ENCODE results near the gene CNDP1. TPM values are rescaled to one million over a fixed set of nuclear protein-coding genes. Genes with fewer than 3 reads are reported as not detected.
"Not testable (repeated sequence)": the region's sequence is repeated elsewhere in the genome, so short reads cannot be mapped to it uniquely, and the experiment has no call there.

Gene CNDP1
- 0.23 TPM in 1 of 2 replicates, not detected in the other for total RNA-seq (2014; rRNA removed; shearing (Covaris generic))
- not detected in 2 replicates for polyA plus RNA-seq (2015; cell fraction: cytosol; rRNA removed)
- polyA plus RNA-seq (2015; cell fraction: nucleus; rRNA removed): 0.08 and 0.19 TPM in 2 replicates

GRCh38 chr18:74534150-74534969 lies at the start of gene CNDP1:
Gene CNDP1, plus strand, starts transcription at chr18:74534500. Its CDS starts 168 bp downstream, at chr18:74534668.
- no peak for DNase-seq (ENCODE audit: low read depth)

DNA sequence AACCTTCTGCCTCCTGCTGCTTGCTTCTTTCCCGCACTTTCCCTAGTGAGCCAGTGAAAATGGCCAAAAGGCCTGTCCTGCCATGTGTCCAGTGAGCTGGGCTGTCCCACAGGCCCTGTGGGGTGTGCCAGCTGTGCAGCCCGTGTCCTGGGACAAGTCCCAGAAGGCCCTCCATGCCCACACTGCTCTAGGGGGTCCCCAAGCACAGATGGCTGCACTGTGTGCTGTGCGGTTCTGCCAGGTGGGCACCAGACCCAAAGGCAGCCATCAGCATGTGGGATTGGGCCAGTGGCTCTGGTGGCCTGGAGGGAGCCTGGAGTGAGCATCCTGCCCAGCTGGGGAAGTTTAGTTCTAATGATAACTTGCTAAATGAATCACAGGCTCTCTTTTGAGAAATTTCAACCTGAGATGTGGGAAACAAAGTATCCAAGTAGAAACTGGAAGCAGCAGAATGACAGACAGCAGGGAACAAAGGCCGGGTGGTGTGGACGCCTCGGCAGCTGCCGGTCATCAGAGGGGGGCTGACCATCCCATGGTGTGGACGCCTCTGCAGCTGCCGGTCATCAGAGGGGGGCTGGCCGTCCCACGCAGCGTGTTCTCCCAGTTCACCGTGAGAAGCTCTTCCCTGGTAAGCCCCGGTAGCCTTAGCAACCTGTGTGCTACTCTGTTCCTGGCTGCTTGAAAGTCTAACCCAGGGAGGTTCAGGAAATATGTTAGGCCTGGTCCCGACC lies 48.0 kb upstream of the CNDP1 start:
- no peak for DNase-seq (ENCODE audit: low read depth)

DNA sequence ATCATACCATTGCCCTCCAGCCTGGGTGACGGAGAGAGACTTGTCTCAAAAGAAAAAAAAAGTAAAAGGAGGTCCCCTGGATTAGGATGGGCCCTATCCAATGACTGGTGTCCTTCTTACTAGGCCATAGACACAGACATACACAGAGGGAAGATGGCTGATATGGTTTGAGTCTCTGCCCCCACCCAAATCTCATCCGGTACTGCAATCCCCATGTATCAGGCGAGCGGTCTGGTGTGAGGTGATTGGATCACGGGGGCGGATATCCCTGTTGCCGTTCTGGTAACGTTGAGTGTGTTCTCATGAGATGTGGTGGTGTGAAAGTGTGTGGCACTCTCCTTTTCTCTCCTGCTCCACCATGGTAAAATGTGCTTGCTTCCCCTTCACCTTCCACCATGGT lies 45.9 kb upstream of the CNDP1 start:
- DNase-seq (ENCODE audit: low read depth): no peak

- no peak for DNase-seq (ENCODE audit: low read depth)
Observed at GRCh38 chr18:74488864-74489263, 45.4 kb upstream of the CNDP1 start.

DNA sequence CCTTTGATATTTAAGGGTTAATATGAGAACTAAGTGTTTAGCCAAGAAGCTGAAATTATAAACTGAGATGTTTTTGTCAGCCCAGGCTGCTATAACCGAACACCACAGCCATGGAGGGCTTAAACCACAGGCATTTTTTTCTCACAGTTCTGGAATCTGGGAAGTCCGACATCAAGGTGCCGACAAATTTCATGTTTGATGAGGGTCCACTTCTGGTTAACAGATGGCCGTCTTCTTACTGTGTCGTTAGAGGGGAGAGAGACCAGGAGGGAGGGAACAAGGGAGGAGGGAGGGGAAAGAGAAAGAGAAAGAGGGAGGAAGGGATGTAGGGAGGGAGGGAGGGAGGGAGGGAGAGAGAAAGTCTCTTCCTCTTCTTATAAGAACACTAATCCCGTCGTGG lies 44.6 kb upstream of the CNDP1 start:
- peak; percentile 61 for DNase-seq (ENCODE audit: low read depth)

DNA sequence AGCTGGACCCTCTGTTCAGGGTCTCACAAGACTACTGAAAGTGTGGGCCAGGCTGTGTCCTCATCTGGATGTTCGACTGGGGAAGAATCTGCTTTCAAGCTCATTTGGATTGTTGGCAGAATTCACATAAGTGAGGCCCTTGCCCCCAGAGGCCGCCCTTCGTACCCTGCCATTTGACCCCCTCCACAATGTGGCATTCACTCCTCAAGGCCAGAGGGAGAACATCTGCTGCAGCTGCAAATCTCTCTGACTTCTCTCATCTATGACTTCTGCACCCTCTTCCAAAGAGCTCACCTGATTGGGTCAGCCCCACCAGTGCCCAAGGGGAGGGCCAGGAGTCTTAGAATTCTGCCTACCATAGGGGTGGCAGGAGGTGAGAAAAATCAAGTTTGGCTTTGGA lies 42.0 kb upstream of the CNDP1 start:
- DNase-seq (ENCODE audit: low read depth): no peak

DNA sequence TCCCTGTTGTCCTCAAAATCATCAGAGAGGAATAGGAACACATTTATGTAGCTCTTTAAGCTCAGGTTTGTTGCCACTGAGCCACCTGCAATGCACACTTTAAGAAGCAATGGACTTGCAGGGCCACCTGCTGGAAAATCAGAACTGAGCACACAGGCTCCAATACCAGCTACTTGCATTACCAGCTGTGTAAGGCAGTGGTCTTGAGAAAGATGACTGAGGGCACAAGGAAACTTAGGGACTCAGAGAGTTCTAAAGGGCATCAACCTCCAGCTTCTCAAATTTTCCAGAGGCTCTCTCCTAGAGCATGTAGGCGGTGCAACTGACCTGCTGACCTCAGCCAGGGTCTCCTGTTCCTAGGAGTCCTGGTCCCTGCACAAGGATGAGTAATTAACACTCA lies 40.6 kb upstream of the CNDP1 start:
- peak; percentile 53 for DNase-seq (ENCODE audit: low read depth)

DNA sequence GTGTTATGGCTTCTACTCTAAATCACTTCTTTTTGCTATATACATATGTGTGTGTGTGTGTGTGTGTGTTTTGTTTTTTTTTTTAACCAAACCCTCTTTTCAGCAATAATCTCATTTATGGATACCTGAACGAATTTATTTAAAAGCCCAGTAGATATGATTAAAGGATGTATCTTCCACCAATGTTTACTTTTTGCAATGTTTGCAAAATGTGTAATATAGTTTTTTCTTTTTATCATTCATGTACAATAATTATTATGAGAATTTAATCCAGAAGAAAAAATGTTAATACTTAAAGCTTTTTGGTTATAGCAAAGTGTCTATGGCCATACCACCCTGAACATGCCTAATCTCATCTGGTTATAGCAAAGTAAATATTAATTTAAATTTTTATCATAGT lies 39.8 kb upstream of the CNDP1 start:
- no peak for DNase-seq (ENCODE audit: low read depth)

GRCh38 chr18:74495581-74496507 lies 38.5 kb upstream of the CNDP1 start, which contains the start of gene CNDP2:
Gene CNDP2, plus strand, starts transcription at chr18:74496363. Its CDS starts 3,611 bp downstream, at chr18:74499974.
- DNase-seq (ENCODE audit: low read depth): peak; percentile 98

DNA sequence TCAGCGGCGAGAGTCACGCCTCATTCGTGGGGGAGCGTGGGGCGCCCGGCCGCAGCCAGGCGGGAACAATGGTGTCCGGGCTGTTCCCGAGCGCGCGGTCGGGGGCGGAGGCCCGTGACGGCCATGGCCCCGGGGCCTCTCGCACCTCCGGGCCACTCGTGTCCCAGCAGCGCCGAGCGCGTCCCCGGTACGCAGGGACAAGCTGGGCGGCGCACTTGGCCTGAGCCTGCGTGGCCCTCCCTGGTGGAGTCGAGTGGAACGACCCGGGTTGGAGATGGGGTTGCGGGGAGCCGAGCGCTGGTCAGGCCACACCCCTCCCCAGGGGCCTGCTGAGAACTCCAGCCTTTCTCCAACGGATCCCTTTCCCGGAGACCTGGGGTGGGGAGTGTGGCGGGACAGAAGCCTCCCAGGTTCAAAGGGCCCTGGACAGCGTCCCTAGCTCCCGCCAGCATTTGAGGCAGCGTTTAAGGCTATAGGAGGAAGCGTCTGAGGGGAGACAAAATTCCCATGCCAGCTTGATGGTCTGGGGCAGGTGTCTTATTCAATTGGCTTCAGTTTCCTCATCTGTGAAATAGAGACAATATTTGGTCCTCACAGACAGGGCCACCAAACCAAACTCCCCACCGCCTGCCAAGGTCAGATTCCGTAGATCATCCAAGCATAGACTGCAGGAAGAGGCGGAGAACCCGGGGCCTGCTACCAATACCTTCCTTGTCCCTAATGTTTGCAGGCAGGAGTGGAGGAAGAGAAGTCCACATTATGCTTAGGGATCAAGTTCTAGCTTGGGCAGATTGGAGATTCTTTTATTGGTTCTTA lies 37.6 kb upstream of the CNDP1 start:
- DNase-seq (ENCODE audit: low read depth): peak; percentile 52

DNA sequence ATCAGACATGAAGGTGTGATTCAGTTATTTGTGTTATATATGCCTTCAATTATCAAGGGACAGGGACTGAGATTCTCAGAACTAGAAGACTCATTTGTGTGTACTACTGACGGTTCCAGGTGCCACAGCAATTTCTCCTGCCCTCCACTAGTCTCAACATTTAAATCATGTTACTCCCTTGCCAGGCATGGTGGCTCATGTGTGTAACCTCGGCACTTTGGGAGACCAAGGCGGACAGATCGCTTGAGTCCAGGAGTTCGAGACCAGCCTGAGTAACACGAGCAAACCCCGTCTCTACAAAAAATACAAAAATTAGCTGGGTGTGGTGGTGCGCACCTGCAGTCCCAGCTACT lies 37.0 kb upstream of the CNDP1 start:
- DNase-seq (ENCODE audit: low read depth): no peak

DNA sequence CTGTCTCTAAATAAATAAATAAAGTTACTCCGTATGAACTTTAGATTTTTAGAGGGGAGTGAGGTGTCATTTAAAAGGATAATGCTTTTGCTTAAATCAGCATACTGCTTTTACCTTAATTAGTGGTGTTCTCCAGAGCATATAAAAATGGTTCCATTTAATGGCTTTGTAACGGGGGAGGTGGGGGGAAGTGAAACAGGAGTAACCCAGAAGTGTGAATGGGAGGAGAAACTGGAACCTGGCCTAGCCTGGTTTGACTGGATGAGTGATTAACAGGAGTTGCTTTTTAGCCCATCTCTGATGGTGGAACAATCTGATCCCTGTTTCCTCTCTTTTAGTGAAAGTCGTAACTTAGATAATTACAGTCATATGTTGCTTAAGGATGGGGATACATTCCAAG lies 36.5 kb upstream of the CNDP1 start:
- DNase-seq (ENCODE audit: low read depth): no peak

DNA sequence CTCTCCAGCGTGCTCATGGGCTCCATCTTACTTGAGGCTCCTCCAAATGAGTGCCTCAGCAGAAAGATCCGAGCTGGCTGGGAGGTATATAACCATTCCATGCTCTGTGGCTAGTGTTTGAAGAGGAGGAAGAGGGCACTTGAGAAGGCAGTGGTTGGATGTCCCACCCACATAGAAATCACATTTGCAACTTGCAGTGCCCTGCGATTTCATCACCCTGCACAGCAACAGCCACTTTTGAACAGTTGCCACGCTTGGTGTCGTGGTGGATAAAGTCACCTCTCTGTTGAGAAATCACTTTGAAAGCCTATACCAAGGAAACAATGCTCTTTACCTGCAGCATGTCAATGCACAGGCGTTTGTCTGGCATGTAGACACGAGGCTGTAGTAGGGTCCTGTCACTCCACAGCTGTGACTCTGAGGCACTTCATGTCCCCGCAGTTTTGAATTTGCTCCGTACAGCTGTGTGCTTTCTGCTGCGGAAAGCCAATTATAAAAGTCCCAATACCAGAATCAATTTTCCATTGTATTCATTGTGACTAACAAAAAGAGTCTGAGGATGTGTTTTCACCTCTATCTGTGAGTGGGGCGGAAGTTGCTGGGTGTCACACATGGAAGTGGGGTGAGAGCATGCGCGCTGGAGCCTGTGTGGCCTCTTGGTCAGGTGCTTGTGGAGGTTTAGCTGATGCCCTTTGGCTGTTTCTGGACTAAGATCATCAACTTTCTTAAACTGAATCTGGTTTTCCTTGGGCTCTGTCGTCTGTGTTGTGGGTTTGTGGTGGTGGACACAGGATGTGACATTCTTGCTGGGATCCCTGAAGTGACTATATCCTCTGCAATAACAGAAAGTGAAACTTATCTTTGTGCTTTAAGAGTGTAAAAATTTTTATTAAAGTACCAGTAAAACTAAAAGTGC lies 35.3 kb upstream of the CNDP1 start:
- DNase-seq (ENCODE audit: low read depth): peak; percentile 66

- peak; percentile 85 for DNase-seq (ENCODE audit: low read depth)
Observed at GRCh38 chr18:74499633-74500032, 34.7 kb upstream of the CNDP1 start.

DNA sequence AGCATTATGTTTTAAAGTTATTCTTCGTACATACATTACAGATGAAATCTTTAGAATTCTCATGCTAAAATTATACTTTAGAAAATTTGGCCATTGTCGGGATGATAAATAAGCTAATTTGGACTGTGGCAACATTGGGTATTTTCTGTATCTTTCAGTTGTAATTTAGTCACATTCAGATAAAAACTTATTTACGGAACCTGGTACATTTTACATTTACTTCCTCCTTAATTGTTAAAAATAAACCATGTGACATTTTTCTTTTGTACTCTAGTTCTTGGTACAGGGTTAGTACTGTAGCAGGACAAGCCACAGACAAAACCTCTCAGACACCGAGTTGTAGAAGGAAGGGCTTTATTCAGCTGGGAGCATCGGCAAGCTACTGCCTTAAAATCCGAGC lies 33.9 kb upstream of the CNDP1 start:
- no peak for DNase-seq (ENCODE audit: low read depth)

DNA sequence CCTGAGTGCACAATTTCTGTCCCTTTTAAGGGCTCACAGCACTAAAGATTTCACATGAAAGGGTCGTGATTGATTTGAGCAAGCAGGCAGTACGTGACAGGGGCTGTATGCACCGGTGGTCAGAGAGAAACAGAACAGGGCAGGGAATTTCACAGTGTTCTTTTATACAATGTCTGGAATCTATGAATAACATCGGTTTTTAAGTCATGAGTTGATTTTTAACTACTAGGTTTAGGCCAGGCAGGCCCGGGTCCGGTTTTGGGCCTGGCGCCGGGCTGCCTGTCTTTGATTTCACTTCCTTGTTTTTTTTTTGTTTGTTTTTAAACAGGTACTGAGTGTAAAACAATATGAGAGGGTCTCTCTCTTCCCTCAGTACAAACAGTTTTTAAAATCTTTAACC lies 33.5 kb upstream of the CNDP1 start:
- DNase-seq (ENCODE audit: low read depth): not testable (repeated sequence)

GRCh38 chr18:74501386-74501785 lies 32.9 kb upstream of the CNDP1 start:
- DNase-seq (ENCODE audit: low read depth): no peak

DNA sequence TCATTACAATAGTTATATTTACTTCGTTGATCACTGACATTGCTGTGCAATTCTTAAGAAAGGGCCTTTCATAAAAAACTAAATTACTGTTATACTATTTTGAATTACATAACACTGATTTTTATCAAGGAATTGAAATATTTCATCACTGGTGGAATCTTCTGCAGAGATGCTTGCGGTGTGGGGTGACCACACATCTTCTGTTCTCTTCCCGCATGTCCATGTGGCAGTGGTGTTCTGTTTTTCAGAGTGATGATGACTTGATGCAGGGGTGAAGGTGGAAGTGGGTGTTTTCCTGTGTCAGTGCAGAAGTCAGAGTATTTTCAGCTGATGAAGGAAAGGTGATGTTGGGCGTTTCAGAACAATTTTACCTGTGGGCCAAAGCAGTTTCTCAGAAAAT lies 31.2 kb upstream of the CNDP1 start:
- no peak for DNase-seq (ENCODE audit: low read depth)

DNA sequence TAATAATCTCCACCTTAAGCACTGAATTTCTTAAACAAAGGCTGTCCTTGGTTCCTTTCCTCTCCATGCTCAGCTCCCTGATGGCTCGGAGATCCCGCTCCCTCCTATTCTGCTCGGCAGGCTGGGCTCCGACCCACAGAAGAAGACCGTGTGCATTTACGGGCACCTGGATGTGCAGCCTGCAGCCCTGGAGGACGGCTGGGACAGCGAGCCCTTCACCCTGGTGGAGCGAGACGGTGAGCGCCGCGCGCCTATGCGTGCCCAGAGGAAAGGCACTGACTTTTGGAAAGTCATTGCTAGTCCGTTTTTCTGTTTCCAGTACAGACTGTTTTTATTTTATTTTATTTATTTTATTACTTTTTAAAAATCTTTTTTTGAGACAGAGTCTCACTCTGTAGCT lies 28.5 kb upstream of the CNDP1 start:
- no peak for DNase-seq (ENCODE audit: low read depth)

Measured in HT1080 (cell line).